Stimulated activated CD8-positive, alpha-beta memory T cell treated with anti-CD3 and anti-CD28 coated beads, Interleukin-4, amount 100 ng/mL, for 1 hour (primary cell): ENCODE measurements around the gene ZBTB2.

Source experiments
- DNase-seq, 2 donors: peaks; one replicate each; pipeline ENCODE4 v3.0.0-alpha.2; 2020; ENCODE audit warnings: low read depth in 2 of 2, low spot score in 1 of 2

ZBTB2 gene, protein sequence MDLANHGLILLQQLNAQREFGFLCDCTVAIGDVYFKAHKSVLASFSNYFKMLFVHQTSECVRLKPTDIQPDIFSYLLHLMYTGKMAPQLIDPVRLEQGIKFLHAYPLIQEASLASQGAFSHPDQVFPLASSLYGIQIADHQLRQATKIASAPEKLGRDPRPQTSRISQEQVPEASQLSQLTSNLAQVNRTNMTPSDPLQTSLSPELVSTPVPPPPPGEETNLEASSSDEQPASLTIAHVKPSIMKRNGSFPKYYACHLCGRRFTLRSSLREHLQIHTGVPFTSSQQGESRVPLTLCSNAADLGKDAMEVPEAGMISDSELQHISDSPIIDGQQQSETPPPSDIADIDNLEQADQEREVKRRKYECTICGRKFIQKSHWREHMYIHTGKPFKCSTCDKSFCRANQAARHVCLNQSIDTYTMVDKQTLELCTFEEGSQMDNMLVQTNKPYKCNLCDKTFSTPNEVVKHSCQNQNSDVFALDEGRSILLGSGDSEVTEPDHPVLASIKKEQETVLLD

DNA sequence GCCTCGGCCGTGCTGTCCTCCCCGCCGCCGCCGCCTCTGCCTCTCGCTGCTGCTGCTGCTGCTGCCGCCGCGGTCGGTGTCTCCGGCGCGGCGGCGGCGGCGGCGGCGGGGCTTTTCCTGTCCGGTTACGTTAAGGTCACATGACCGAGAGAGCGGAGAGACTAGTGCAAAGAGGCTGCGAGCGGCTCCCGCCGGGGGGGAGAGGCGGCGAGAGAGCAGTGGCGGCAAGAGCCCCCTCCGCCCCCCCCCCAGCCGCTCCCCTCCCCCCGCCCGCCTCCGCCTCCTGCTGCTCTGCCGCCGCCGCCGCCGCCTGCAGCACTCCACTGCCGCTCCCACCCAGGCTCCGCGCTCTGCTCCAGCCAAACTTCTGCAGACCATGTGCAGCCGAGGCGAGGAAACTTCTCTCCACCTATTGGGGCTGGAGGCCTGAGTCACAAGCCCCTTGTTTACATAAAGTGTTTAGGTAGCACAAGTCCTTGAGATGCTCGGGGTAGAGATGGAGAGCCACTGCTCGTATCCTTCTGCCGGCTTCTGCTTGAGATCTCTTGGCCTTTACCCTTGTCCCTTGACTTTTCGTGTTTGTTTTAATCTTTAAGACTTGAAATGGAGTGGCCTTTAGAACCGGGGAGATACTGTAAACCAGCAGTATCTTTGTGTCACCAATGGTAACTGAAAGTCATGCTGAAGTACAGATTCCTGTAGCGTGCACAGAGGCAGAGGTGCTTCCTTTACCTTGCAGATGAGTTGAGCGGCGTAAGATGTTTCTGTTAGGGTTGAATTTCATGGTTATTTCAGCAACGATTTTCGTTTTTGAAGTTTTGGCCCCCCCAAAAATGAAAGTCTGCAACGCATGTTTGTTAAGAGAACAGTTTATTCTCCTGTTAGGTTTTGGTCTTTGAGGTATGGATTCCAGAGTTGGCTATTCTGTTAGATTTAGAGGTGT lies at the start of gene ZBTB2:
TSS of gene ZBTB2 (minus strand) at position 89 of the 943 bp plus-strand sequence. CDS start 17,922 bp downstream, outside the sequence.
- DNase-seq, result peak; percentile 29 to 33

DNA sequence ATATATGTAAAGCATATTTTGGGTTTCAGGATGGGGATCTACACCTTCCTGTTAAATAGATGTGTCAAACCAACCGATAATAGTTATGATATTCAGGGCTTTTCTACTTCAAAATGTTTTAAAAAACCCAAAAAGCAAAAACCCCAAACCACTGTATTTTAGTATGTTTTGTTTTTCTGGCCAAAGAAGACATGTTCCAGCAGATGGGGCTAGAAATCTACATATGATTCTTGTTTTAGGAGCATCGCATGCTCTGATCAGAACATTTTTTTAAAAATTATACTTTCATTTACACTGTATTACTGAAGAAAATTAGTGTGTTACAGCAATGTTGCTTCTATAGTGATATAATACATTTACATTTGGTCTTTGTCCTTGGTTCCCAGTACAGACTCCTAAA lies 49.6 kb upstream of the ZBTB2 start:
- no peak for DNase-seq

DNA sequence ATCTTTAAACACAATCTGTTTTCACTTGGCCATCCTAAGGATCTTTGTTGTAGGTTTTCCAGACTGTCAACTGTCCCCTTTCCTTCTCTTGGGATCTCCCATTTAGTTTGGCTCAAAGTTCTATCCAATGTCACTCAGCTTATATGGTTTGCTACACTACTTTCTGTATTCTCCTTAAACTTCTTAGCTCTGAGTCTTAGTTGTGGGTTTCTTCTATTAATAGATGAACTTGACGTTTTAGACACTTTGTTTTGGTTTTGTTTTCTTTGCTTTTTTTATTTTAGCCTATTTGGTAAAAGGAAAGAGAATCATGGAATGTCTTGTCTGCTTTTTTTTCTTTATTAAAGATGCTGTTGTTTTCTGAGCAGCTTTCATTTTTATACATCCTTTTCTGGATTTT lies 49.1 kb upstream of the ZBTB2 start:
- DNase-seq, result no peak

DNA sequence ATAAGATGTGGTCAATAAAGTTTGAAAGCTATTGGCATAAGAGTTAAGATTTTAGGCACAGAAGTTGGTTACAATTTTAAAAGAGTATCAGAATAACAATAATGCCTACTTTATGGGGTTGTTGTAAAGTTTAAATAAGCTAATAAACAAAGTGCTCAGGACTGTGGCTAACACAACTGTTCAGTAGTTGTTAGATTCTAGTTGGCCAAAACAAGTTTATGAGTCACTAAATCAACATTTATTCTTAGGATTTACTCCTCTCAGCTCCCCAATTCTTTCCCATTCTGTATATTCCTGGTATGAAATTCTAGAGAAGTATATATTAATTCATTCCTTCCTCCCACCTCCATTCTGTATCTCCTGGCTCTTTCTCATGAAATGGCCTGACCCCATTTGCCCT lies 46.0 kb upstream of the ZBTB2 start:
- no peak for DNase-seq

DNA sequence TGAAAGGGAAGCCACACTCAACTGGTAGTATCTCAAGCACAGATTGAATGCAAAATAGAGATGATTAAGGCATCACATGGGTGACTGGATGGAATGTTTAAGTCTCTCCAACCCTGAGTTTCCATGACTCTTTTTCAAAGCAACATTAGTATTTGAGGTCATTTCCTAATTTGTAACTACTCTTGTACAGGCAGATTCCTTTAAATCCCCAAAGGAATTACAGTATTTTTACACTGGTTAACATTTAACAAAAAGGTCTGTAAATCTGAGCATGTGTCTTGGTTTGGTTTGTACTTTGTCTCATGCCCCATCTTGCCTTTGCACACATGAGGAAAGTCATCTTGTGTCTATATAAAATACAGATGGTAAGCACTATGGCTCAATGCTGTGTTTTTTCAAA lies 45.4 kb upstream of the ZBTB2 start:
- no peak for DNase-seq

DNA sequence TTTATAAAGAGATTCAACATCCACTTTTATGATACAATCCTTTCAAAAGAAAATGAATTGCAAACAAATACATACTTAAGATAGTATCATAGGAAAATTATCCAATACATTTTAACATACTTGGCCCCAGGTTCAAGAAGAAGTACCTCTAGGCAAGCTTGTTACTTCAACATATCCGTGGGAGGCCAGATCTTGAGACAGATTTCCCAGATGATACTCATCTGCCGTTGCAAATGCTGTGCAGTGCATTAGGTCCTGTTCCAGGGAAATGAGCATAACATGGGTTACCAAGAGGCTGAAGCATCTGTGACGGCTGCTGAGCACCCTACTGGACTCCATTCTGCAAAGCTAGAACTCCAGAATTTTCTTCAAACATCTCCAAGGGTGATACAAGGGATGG lies 44.9 kb upstream of the ZBTB2 start:
- DNase-seq, result no peak

DNA sequence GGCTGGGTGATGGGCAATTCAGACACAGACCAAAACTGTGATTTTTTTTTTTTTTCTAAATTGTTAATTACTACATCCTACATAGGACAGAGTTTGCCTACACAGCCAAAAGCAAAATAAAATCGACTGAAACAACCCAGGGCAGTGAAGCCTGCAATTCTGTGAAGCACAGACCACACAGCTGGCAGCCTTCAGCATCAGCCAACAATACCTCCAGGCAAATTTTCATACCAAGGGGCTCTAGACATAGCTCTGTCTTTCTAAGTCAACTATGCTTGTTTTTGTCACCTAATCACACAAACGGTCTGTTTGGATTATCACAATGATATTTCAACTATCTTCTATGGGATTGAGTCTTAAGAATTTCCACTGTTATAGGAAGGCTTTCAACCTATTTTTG lies 43.0 kb upstream of the ZBTB2 start:
- no peak for DNase-seq

DNA sequence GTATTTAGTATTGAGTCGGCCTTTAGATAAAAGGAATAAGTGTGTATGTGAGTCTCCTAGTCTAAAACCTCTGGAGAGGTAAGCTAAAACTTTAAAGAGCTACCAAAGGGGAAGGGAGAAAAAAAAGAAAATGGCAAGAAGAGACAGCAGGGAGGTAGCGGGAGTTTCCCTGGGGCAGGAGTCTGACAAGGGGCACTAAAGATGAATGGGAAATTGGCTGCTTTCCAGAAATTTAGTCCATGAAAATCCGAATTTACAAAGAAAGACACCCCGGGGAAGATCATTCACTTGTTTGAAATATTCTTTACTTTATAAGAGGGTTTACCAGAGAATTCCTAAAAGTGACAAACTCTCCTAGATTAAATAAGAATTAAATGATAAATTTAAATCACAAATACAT lies 41.3 kb upstream of the ZBTB2 start:
- DNase-seq, result no peak

DNA sequence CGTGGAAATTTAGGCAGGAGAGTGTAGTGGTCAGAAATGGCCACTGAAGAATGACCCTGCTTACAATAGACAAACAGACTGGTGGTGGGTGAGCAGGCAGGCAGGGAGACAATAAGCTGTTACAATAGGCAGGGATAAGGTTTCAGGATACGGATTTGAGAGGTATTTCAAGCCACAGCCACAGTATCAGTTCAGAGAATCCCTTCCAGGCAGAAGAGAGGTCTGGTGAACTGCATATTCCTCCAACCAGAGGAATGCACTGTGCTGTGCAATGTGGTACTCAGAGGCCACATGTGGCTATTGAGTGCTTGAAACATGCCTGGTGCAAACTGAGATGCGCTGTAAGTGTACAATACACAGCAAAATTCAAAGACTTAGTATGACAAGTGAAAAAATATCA lies 40.0 kb upstream of the ZBTB2 start:
- DNase-seq, result no peak

DNA sequence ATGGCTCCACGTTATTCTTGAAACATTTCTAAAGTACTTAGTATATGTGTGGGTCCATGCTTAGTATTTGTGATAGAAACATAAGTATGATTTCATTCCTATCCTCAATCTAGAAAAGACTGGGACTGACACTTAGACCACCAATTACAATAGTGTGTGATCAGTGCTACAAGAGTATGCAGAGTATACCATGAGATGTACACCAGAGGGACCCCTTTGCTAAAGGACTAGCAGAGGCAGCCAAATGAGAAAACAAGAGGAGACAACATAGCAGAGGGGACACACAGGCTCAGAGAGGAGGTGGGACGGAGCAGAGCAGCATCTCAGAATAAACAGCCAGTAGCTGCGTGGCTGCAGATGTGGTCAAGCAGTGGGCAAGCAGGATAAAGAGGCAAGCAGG lies 39.5 kb upstream of the ZBTB2 start:
- DNase-seq, result no peak

DNA sequence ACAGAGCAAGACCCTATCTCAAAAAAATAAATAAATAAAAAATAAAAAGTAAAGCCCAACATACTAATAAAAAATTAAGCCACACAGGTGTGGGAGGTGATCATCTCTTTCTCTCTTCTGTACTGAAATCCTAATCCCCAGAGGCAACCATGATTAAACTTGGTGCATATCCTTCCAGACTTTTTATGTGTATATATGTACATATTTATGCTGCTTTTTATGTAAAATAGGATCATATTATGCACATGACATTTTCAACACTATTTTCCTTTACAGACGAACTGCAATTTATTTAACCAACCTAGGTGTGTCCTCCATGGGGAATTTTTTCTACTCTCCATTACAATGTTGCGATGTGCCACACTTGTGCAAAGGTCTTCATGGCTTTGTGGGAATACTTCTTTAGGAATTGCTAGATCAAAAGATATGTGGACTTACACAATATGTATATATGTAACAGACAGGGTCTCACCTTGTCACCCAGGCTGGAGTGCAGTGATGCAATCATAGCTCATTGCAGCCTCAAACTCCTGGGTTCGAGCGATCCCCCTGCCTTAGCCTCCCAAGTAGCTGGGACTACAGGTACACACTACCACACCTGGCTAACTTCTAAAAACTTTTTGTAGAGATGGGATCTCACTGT lies 36.9 kb upstream of the ZBTB2 start:
- no peak for DNase-seq

DNA sequence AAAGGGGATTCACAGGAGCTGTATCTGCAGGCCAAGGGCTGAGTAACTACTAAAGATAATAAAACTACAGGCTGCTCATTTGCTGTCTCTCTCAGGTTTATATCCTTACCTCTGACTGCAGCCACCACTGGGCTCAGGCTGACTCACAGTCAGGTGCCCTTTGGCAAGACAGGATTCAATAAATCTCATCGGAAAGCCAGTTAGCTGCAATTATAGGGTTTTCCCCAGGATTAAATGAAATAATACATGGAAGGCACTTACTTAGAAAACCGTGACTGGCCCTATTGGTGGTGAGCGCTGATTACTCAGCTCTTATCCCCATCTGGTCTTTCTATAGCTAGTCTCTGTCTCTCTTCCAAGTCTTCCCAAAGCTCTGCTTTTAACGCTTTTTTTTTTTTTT lies 34.2 kb upstream of the ZBTB2 start:
- DNase-seq, result no peak

DNA sequence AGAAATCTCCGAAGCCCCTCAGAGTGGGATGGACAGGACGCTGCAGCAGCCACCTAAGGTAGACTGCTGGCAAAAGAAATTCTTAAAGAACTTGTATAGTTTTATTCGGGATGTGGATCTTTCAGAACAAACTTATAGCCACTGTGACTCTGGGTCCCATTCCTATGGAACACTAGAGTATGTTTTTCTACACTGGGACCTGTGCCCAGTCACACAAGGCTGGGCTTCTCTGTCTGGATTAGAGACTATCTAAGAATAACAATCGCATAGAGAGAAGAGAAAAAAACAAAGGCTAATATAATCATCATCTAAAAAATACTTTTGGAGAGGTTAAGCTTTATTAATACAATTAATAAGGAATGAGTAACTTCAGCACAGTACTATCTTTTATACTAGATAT lies 31.6 kb upstream of the ZBTB2 start:
- DNase-seq, result no peak

DNA sequence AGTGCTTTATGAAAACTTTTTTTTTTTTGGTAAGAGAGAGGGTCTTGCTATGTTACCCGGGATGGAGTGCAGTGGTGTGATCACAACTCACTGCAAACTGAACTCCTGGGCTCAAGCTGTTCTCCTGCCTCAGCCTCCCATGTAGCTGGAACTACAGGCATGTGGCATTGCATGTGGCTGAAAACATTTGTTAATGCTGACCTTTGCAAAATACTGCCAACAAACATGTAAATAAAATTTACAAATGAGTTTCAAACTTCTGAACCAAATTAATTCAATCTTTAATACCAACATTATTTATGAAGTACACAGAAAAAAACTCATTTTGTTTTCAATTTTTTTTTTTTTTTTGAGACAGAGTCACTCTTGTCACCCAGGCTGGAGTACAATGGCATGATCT lies 26.1 kb upstream of the ZBTB2 start:
- no peak for DNase-seq

DNA sequence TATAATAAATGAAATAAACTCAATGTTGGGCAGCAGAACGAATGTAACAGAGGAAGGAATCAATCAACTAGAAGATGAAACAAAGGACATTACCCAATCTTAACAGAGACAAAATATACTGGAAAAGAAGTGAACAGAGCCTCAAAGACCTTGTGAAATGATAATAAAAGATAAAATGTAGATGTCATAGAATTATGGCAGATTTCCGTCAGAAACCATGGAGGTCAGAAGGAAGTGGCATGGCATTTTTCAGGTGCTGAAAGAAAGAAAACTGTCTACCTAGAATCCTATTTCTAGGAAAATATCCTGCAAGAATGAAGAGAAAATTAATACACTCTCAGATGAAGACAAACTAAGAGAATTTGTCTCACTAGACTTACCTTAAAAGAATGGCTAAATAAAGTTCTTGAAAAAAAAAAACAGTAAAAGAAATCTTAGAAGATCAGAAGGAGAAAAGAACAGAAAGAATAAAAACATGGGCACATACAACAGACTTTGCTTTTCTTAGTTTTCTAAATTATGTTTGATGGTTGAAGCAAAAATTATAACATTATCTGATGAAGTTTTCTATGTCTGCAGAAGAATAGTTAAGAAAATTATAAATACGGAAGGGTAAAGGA lies 23.4 kb upstream of the ZBTB2 start:
- no peak for DNase-seq

DNA sequence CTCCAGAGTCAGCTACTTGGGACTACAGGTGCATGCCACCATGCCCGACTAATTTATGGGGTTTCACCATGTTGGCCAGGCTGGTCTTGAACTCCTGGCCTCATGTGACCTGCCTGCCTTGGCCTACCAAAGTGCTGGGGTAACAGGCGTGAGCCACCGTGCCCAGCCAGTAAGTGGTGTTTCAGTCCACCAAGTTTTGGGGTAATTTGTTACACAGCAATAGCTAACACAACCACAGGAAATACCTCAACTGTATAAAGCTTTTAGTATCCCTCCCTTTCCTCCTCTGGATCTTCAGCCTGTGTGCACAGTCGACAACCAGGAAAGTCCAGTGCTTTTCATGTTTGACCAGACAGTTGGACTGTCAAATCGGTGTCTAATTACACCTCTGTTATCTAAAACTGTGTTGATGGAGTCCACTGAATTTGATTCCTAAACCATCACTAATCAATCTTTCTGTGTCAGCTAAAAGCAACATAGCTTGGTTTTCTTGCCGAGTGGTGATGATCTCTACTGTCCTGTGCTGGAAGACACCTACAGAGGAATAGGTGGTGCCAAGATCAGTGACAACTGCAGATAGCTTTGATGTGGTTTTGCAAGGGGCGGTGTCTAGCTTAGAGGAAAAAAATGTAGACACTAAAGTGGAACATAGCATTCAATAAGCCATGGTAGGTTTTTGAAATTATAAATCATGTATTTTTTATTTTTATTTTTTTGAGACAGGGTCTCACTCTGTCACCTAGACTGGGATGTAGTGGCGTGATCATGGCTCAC lies 22.2 kb upstream of the ZBTB2 start:
- peak in 1 of 2 donors; percentile 21 for DNase-seq

DNA sequence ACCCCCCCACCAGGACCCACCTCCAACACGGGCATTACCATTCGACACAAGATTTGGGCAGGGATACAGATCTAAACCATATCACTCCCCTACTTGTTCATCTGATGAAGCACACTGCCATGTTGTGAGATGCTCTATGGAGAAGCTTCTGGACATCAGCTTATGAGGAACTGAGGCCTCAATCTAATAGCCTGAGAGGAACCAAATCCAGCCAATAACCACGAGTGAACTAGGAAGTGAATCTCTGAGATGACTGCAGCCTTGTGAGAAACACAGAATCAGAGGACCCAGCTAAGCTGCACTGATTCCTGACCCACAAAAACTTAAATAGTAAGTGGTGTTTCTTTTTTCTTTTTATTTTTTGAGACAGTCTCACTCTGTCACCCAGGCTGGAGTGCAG lies 21.6 kb upstream of the ZBTB2 start:
- no peak for DNase-seq

DNA sequence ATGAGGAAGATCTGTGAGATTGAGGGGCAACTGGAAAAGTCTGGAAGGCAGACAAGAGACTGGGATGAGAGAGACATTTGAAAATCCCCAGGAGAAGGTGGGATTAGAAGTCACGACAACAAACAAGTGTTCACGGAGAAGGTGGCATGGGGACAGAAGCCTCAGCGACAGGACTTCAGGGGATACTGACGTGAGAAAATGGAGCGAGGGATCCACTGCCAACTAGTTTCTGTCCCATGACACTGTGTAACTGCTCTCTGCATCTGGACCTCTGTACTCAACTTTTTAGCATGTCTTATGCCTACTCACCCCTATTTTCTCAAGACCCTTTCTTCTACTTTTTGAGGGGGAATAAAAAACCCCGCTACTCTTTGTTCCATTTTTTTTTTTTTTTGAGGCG lies 18.3 kb upstream of the ZBTB2 start:
- no peak for DNase-seq

DNA sequence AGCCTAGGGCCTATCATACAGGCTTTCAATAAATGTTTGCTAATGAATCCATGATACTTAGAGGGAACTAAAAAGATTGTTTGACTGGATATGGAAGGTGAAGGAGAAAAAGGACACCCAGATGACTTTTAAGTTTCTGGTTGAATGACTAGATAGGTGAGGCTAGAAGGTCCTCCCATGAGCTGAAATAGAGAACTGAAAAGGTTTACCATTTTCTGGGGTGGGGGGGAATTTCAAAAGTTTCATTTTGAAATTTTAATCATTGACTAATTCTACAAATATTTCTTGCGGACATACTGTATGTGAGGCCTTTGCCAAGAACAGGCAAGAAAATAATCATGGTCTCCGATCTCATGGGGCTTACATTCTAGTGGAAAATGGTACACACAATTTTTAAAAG lies 17.9 kb upstream of the ZBTB2 start:
- no peak for DNase-seq

DNA sequence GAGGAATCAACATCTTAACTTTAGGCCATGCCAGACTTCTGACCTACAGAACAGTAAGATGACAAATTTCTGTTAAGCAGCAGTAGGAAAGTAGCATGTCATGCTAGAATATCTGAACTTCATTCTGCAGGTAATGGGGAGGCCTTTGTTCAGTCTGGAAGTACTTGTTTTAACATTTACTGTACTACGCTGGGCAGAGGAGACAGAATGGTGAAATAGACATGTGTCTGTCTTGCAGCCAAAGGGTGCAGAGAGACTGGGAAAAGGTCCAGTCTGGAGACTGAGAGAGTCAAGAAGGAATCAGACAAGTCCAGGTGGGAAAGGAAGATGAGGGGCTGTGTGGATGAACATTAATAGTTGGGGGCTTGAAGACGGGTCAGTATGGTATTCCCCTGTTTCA lies 17.5 kb upstream of the ZBTB2 start:
- no peak for DNase-seq
